GM12891 (cell line): Measurements from ENCODE around the gene INSYN2B.

Experiments used
- PAX5 ChIP-seq: IDR thresholded peaks from 2 replicates; pipeline ENCODE4 v1.6.1; 2011; ENCODE audit warnings: low read length, moderate library complexity, mild to moderate bottlenecking; ENCODE audit not compliant: insufficient read depth, severe bottlenecking
- POLR2A ChIP-seq: IDR thresholded peaks from 2 replicates; pipeline ENCODE4 v1.6.1; 2011; ENCODE audit warnings: low read depth, low read length, control low read depth
- POLR2AphosphoS5 ChIP-seq: IDR thresholded peaks from 2 replicates; pipeline ENCODE4 v1.6.1; 2011; ENCODE audit warnings: low read depth, low read length, control low read depth
- POU2F2 ChIP-seq: IDR thresholded peaks from 2 replicates; pipeline ENCODE4 v1.6.1; 2011; ENCODE audit warnings: low read depth, mild to moderate bottlenecking, control low read depth, low read length, moderate library complexity
- SPI1 ChIP-seq: IDR thresholded peaks from 2 replicates; pipeline ENCODE4 v1.6.1; 2011; ENCODE audit warnings: low read depth, low read length, control low read depth
- TAF1 ChIP-seq: IDR thresholded peaks from 2 replicates; pipeline ENCODE4 v1.6.1; 2011; ENCODE audit warnings: low read depth, low read length, control low read depth

DNA sequence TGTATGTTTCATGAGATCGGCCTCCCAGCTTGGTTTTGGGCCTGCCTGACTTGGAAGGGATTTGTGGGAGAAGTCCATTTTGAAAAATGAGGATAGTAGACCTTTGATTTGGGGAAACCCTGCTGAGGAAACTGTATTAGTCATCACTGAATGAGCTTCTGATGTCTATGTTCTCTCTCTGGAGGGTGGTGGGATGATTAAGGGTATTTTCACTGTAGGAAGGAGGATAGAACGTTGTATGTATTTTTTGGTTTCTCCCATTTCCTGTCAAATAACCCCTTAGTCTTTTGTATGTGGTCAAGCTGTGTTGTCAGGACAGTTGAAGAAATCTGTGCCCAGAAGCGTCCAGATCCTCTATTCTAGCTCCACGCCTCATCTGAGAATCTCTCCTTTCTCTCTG is 151.9 kb downstream of the INSYN2B start:
- no peak for TF ChIP-seq POLR2A
- TF ChIP-seq POLR2AphosphoS5: no peak
- no peak for TF ChIP-seq TAF1
- TF ChIP-seq POU2F2: no peak
- TF ChIP-seq SPI1: no peak
- TF ChIP-seq PAX5: no peak
